HEK293T (cell line): ENCODE data around the gene GAL3ST2.

Experiments used
- CTCF ChIA-PET: fragments of 350-600 bp; formaldehyde crosslinking; extraction: SDS; loops from one replicate; lab custom pipeline; 2021; ENCODE audit warnings: antibody characterized with exemption, inconsistent platforms; lab: Yijun Ruan, JAX
- POLR2A ChIA-PET: fragments of 350-600 bp; formaldehyde crosslinking; extraction: SDS; loops from one replicate; lab custom pipeline; 2020; ENCODE audit warnings: antibody characterized with exemption, inconsistent platforms; lab: Yijun Ruan, JAX
- DNase-seq: peaks from one replicate; pipeline ENCODE4 v3.0.0; 2012; ENCODE audit warnings: mixed read lengths; ENCODE audit errors: extremely low spot score
- ARNT ChIP-seq: fragments of 450-650 bp; IDR thresholded peaks from 2 replicates; pipeline ENCODE4 v1.6.1; 2017; ENCODE audit warnings: mild to moderate bottlenecking
- BHLHE40 ChIP-seq: fragments of 450-650 bp; IDR thresholded peaks from 2 replicates; pipeline ENCODE4 v1.6.1; 2016; ENCODE audit warnings: mild to moderate bottlenecking, moderate library complexity, borderline replicate concordance
- CTBP1 ChIP-seq: fragments of 450-650 bp; IDR thresholded peaks from 2 replicates; pipeline ENCODE4 v1.6.1; 2016; ENCODE audit warnings: borderline replicate concordance
- ELF4 ChIP-seq: fragments of 450-650 bp; IDR thresholded peaks from 2 replicates; pipeline ENCODE4 v1.6.1; 2017; ENCODE audit warnings: antibody characterized with exemption
- FOXA1 ChIP-seq: fragments of 450-650 bp; IDR thresholded peaks from 2 replicates; pipeline ENCODE4 v1.6.1; 2016; ENCODE audit warnings: mild to moderate bottlenecking
- FOXK2 ChIP-seq: fragments of 450-650 bp; IDR thresholded peaks from 2 replicates; pipeline ENCODE4 v1.6.1; 2016; ENCODE audit warnings: mild to moderate bottlenecking
- FOXM1 ChIP-seq: fragments of 450-650 bp; IDR thresholded peaks from 2 replicates; pipeline ENCODE4 v1.6.1; 2017; ENCODE audit warnings: mild to moderate bottlenecking, borderline replicate concordance
- HDGF ChIP-seq: fragments of 450-650 bp; IDR thresholded peaks from 2 replicates; pipeline ENCODE4 v1.6.1; 2017; ENCODE audit warnings: antibody characterized with exemption, borderline replicate concordance
- L3MBTL2 ChIP-seq: fragments of 450-650 bp; conservative IDR thresholded peaks from 2 replicates; pipeline ENCODE4 v1.6.1; 2016; ENCODE audit warnings: mild to moderate bottlenecking
- LEF1 ChIP-seq: fragments of 450-650 bp; IDR thresholded peaks from 2 replicates; pipeline ENCODE4 v1.6.1; 2017; ENCODE audit warnings: mild to moderate bottlenecking, borderline replicate concordance
- NFRKB ChIP-seq: fragments of 450-650 bp; IDR thresholded peaks from 2 replicates; pipeline ENCODE4 v1.6.1; 2016; ENCODE audit warnings: mild to moderate bottlenecking, moderate library complexity
- PKNOX1 ChIP-seq: fragments of 450-650 bp; IDR thresholded peaks from 2 replicates; pipeline ENCODE4 v1.6.1; 2016
- SP1 ChIP-seq: fragments of 450-650 bp; IDR thresholded peaks from 2 replicates; pipeline ENCODE4 v1.6.1; 2017
- SUZ12 ChIP-seq: fragments of 450-650 bp; IDR thresholded peaks from 2 replicates; pipeline ENCODE4 v1.6.1; 2016; ENCODE audit warnings: mild to moderate bottlenecking
- TARDBP ChIP-seq: fragments of 450-650 bp; IDR thresholded peaks from 2 replicates; pipeline ENCODE4 v1.6.1; 2016
- ZNF384 ChIP-seq: fragments of 450-650 bp; IDR thresholded peaks from 2 replicates; pipeline ENCODE4 v1.6.1; 2016

The GAL3ST2 gene

GRCh38 chr2:241733391-241734207, 43.0 kb upstream of the GAL3ST2 start:
- TF ChIP-seq HDGF (no peak), SP1 (no peak), ARNT (no peak), PKNOX1 (no peak), FOXK2 (no peak), FOXM1 (no peak), NFRKB (no peak)
- DNase-seq: no peak
- ChIA-PET POLR2A (interaction anchor here (0.8 to 2.0 kb wide), 4 partner anchors 26 to 47 kb away, joined by 3 to 10 read pairs (median 4); partner anchors contain the start of genes DTYMK and ING5), CTCF (interaction anchor here (0.6 to 0.7 kb wide), 2 partner anchors 42 to 149 kb away, joined by 3 read pairs; no protein-coding TSS in a partner anchor)

- TF ChIP-seq LEF1: no peak
- no peak for TF ChIP-seq HDGF
- no peak for TF ChIP-seq FOXK2
- no peak for TF ChIP-seq SP1
- TF ChIP-seq ARNT: no peak
- no peak for TF ChIP-seq BHLHE40
- no peak for TF ChIP-seq CTBP1
- no peak for TF ChIP-seq NFRKB
- TF ChIP-seq TARDBP: no peak
- no peak for TF ChIP-seq ZNF384
- no peak for TF ChIP-seq L3MBTL2
- CTCF ChIA-PET: interaction anchor here (0.7 kb wide), 1 partner anchor 42 kb away, joined by 3 read pairs; no protein-coding TSS in a partner anchor
- no peak for DNase-seq
- POLR2A ChIA-PET: interaction anchor here (0.8 to 2.0 kb wide), 4 partner anchors 26 to 47 kb away, joined by 3 to 10 read pairs (median 4); partner anchors contain the start of genes DTYMK and ING5
Observed at GRCh38 chr2:241734208-241734466, 42.5 kb upstream of the GAL3ST2 start.

DNA sequence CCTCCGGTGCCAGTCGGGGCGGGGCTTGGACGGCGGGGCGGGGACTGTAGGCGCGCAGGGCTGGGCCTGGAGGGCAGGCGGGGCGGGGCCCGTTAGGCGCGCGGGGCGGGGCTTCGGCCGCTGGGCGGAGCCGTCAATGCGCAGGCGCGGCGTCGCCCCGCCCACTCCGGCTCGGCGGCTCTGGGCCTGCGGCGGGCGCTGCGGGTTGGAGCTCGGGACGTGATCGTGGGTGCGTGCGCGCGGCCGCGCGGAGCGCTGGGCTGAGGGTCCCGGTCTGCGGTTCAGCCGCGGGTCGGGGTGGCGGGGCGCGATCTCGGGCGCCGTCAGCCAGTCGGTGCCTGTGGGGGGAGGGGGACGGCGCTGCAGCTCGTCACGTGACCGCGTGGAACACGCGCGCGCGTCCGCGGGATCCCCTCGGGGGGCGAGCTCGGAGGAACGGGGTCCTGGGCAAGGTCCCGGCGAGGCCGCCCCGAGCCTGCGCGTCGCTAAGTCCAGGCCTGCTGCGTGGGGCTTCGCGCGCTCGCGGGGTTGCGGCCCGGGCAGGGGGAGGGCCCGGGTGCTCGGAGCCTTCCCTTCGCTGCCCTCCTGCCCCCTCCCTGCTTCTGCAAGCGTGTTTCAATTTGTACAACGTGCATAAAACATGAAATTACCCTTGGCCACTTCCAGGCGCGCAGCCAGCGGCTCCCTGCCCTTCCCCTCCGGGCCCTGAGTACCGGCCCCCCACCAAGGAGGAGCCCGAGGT, 42.0 kb upstream of the GAL3ST2 start, which contains the start of gene D2HGDH:
Gene D2HGDH (plus strand): TSS at position 164 of the 742 bp plus-strand sequence. CDS start 595 bp downstream, outside the sequence.
- POLR2A ChIA-PET: interaction anchor here (0.8 to 2.0 kb wide), 4 partner anchors 27 to 48 kb away, joined by 3 to 10 read pairs (median 4); partner anchors contain the start of genes DTYMK and ING5
- DNase-seq: peak; percentile 97
- TF ChIP-seq L3MBTL2: peak; percentile 12; the same call in 1 of the 2 replicates
- 0 out of 2 replicates have a peak, but pooled peaks have one; percentile 10 for TF ChIP-seq ARNT
- peak; percentile 98 for TF ChIP-seq TARDBP
- peak; percentile 94 for TF ChIP-seq LEF1
- TF ChIP-seq FOXM1: no peak
- no peak for TF ChIP-seq CTBP1
- CTCF ChIA-PET: interaction anchor here (0.7 kb wide), 1 partner anchor 43 kb away, joined by 3 read pairs; no protein-coding TSS in a partner anchor

- TF ChIP-seq SUZ12 (no peak), ZNF384 (no peak), SP1 (no peak), LEF1 (no peak), FOXA1 (no peak), TARDBP (no peak), FOXK2 (no peak), ARNT (no peak), FOXM1 (no peak), ELF4 (no peak), BHLHE40 (no peak), HDGF (no peak), NFRKB (no peak), L3MBTL2 (no peak), PKNOX1 (no peak), CTBP1 (no peak)
- ChIA-PET POLR2A (no interaction called here), CTCF (no interaction called here)
- DNase-seq: no peak
Observed at GRCh38 chr2:241736111-241736510, 40.5 kb upstream of the GAL3ST2 start.

GRCh38 chr2:241738040-241738686, 38.5 kb upstream of the GAL3ST2 start:
- TF ChIP-seq PKNOX1: no peak
- no peak for TF ChIP-seq TARDBP
- no peak for TF ChIP-seq SUZ12
- TF ChIP-seq FOXM1: no peak
- no peak for TF ChIP-seq ARNT
- no peak for TF ChIP-seq ELF4
- no peak for TF ChIP-seq LEF1
- TF ChIP-seq HDGF: no peak
- TF ChIP-seq FOXK2: no peak
- no peak for TF ChIP-seq BHLHE40
- no peak for TF ChIP-seq FOXA1
- no peak for TF ChIP-seq L3MBTL2
- TF ChIP-seq NFRKB: no peak
- DNase-seq: no peak
- ChIA-PET POLR2A (no interaction called here), CTCF (no interaction called here)
